Osteocyte (in vitro differentiated cells): Measurements from ENCODE around the gene COQ7. TPM values are rescaled to one million over a fixed set of nuclear protein-coding genes. Genes with fewer than 3 reads are reported as not detected.

Experiments used
- DNase-seq: peaks from one replicate; pipeline ENCODE4 v3.0.0; 2021; ENCODE audit warnings: mixed read lengths; ENCODE audit not compliant: unreplicated experiment; ENCODE audit errors: extremely low spot score
- H3K27ac Mint-ChIP-seq: one replicate; pipeline ENCODE4 v1.8.0; 2021; ENCODE audit warnings: mild to moderate bottlenecking, mixed read lengths; ENCODE audit not compliant: unreplicated experiment
- H3K27me3 Mint-ChIP-seq: one replicate; pipeline ENCODE4 v1.8.0; 2021; ENCODE audit warnings: mixed read lengths; ENCODE audit not compliant: unreplicated experiment
- H3K36me3 Mint-ChIP-seq: one replicate; pipeline ENCODE4 v1.8.0; 2021; ENCODE audit warnings: mixed read lengths; ENCODE audit not compliant: unreplicated experiment
- H3K4me1 Mint-ChIP-seq: one replicate; pipeline ENCODE4 v1.8.0; 2021; ENCODE audit warnings: mixed read lengths; ENCODE audit not compliant: unreplicated experiment
- H3K4me3 Mint-ChIP-seq: one replicate; pipeline ENCODE4 v1.8.0; 2021; ENCODE audit warnings: mild to moderate bottlenecking, moderate library complexity, mixed read lengths; ENCODE audit not compliant: unreplicated experiment
- H3K9me3 Mint-ChIP-seq: one replicate; pipeline ENCODE4 v1.8.0; 2021; ENCODE audit warnings: mixed read lengths; ENCODE audit not compliant: unreplicated experiment
- CTCF ChIP-seq: fragments of 200-600 bp; sonication (generic); IDR thresholded peaks from 2 replicates; pipeline ENCODE4 v1.5.0; 2021; ENCODE audit warnings: antibody characterized with exemption, mild to moderate bottlenecking, moderate library complexity
- total RNA-seq: library from RNA; stranded (reverse); gene quantifications from 2 replicates; pipeline ENCODE4 v1.2.1, GENCODE V29; 2021

The COQ7 gene
- total RNA-seq, 1 donor from 2014 or later, result 31.6 TPM

GRCh38 chr16:19073344-19073743 is 5.9 kb downstream of the COQ7 start:
- Mint-ChIP-seq H3K27me3 (no peaks in the 10 kb centered on the region), H3K9me3 (no peaks in the 10 kb centered on the region), H3K27ac (peak overlapping the region; percentile 28), H3K36me3 (peaks cover 25% of the 10 kb centered on the region), H3K4me1 (peaks cover 11% of the 10 kb centered on the region), H3K4me3 (no peak overlapping the region)
- no peak for TF ChIP-seq CTCF
- DNase-seq, result no peak

- Mint-ChIP-seq H3K9me3 (no peaks in the 10 kb centered on the region), H3K27me3 (no peaks in the 10 kb centered on the region), H3K4me1 (peaks cover 6% of the 10 kb centered on the region), H3K4me3 (no peak overlapping the region), H3K36me3 (peaks cover 27% of the 10 kb centered on the region), H3K27ac (peak overlapping the region; percentile 28)
- no peak for DNase-seq
- no peak for TF ChIP-seq CTCF
These were observed 6.4 kb downstream of the COQ7 start for GRCh38 chr16:19073863-19074262.

GRCh38 chr16:19075511-19075910 is 8.1 kb downstream of the COQ7 start:
- no peaks in the 10 kb centered on the region for H3K4me1 Mint-ChIP-seq
- H3K27ac Mint-ChIP-seq, result no peak overlapping the region
- peaks cover 32% of the 10 kb centered on the region for H3K36me3 Mint-ChIP-seq
- no peak for DNase-seq
- no peaks in the 10 kb centered on the region for H3K27me3 Mint-ChIP-seq
- no peaks in the 10 kb centered on the region for H3K9me3 Mint-ChIP-seq
- TF ChIP-seq CTCF, result no peak
- H3K4me3 Mint-ChIP-seq, result no peak overlapping the region

- no peak overlapping the region for H3K4me3 Mint-ChIP-seq
- no peaks in the 10 kb centered on the region for H3K27me3 Mint-ChIP-seq
- H3K27ac Mint-ChIP-seq, result no peak overlapping the region
- peaks cover 48% of the 10 kb centered on the region for H3K36me3 Mint-ChIP-seq
- no peaks in the 10 kb centered on the region for H3K9me3 Mint-ChIP-seq
- H3K4me1 Mint-ChIP-seq, result no peaks in the 10 kb centered on the region
- TF ChIP-seq CTCF, result no peak
- no peak for DNase-seq
These were observed 10.5 kb downstream of the COQ7 start for GRCh38 chr16:19077879-19078278.

- H3K4me1 Mint-ChIP-seq, result peaks cover 6% of the 10 kb centered on the region
- no peak overlapping the region for H3K27ac Mint-ChIP-seq
- DNase-seq, result no peak
- no peak for TF ChIP-seq CTCF
- no peaks in the 10 kb centered on the region for H3K9me3 Mint-ChIP-seq
- H3K36me3 Mint-ChIP-seq, result peaks cover 27% of the 10 kb centered on the region
- no peak overlapping the region for H3K4me3 Mint-ChIP-seq
- H3K27me3 Mint-ChIP-seq, result no peaks in the 10 kb centered on the region
These were observed 16.3 kb downstream of the COQ7 start for GRCh38 chr16:19083670-19084069.
